Activated T-helper 2 cell treated with anti-CD3 and anti-CD28 coated beads, Interferon-gamma antibody, Interleukin-2, Interleukin-4, amounts not matched to agents 10 μg/mL and 5 μg/mL and 100 μg/mL, durations not matched to agents 14 hours and 24 hours and 36 hours (primary cell): ENCODE results near the gene METTL8. TPM values are rescaled to one million over a fixed set of nuclear protein-coding genes. Genes with fewer than 3 reads are reported as not detected.

Experiments used
- DNase-seq: peaks from one replicate; pipeline ENCODE4 v3.0.0; 2021; ENCODE audit warnings: low spot score
- H3K27ac Mint-ChIP-seq: one replicate; pipeline ENCODE4 v1.8.0; 2021; ENCODE audit warnings: mixed read lengths
- H3K27me3 Mint-ChIP-seq: one replicate; pipeline ENCODE4 v1.8.0; 2021; ENCODE audit warnings: low read depth, mixed read lengths
- H3K36me3 Mint-ChIP-seq: one replicate; pipeline ENCODE4 v1.8.0; 2021; ENCODE audit warnings: low read depth, mixed read lengths
- H3K4me1 Mint-ChIP-seq: one replicate; pipeline ENCODE4 v1.8.0; 2021; ENCODE audit warnings: low read depth, mixed read lengths
- H3K4me3 Mint-ChIP-seq: one replicate; pipeline ENCODE4 v1.8.0; 2021; ENCODE audit warnings: low read depth, mild to moderate bottlenecking, moderate library complexity, mixed read lengths
- H3K9me3 Mint-ChIP-seq: one replicate; pipeline ENCODE4 v1.8.0; 2021; ENCODE audit warnings: mixed read lengths
- intact Hi-C: fragments of 100-400 bp; cut with micrococcal nuclease; formaldehyde crosslinking; loops from one replicate; pipeline ENCODE4 v1.15.1; 2023
- total RNA-seq: library from RNA; stranded (reverse); gene quantifications from 2 replicates; pipeline ENCODE4 v1.2.3, GENCODE V29; 2022

Gene METTL8
- total RNA-seq, 1 donor from 2014 or later = 38.2 TPM

DNA sequence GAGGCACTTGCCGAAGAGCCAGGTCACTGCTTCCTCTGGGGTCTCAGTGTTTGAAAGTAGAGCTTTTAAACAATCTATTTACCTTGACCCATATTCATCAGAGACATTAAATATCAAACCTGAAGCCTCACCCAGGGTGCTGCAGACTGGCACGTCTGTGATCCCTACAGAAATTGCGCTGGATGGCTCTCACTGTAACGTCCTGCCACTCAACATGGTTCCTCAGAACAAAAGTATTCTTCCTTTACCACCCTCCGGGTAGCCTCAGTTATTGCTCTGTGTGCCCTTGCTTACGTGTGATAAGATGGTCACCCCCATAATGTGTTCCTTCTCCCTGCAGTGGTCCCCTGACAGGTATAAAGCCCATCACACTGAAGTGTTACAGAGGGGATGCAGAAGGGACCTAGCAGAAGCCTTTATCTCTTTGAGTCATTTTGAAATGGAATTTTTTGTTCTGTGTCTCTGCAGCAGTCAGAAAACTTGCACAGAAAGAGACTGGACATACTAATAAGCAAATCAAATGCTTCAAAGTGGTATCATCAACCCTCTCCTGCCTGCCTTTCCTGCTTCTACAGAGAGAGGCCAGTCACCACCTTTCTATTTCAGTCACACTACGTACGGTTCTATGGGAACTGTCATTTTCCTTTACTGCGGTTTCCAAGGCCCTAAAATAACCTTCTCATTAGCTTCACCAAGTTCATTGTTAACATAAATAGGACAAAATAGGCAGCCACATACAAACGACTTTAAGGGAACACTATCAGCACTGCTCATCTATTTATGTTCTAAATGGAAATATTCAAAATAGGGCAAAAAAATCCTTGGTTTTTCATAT lies 86.8 kb downstream of the METTL8 start:
- intact Hi-C loops = loop anchor here (1.0 to 5.0 kb wide), 4 partner anchors 20 to 70 kb away; no protein-coding TSS in a partner anchor
- H3K27me3 Mint-ChIP-seq = no peaks in the 10 kb centered on the region
- H3K4me3 Mint-ChIP-seq = no peak overlapping the region
- peaks cover 2% of the 10 kb centered on the region for H3K9me3 Mint-ChIP-seq
- no peak for DNase-seq
- H3K36me3 Mint-ChIP-seq = peaks cover 2% of the 10 kb centered on the region
- H3K4me1 Mint-ChIP-seq = peaks cover 27% of the 10 kb centered on the region
- H3K27ac Mint-ChIP-seq = peak overlapping the region; percentile 35

GRCh38 chr2:171345971-171346722 lies 87.6 kb downstream of the METTL8 start:
- Mint-ChIP-seq H3K4me3 (no peak overlapping the region), H3K27me3 (no peaks in the 10 kb centered on the region), H3K9me3 (no peaks in the 10 kb centered on the region), H3K4me1 (peaks cover 30% of the 10 kb centered on the region), H3K27ac (no peak overlapping the region), H3K36me3 (no peaks in the 10 kb centered on the region)
- intact Hi-C loops = loop anchor here (2.0 to 5.0 kb wide), 3 partner anchors 19 to 71 kb away; no protein-coding TSS in a partner anchor
- no peak for DNase-seq

GRCh38 chr2:171344182-171344581 lies 89.6 kb downstream of the METTL8 start:
- Mint-ChIP-seq H3K27me3 (no peaks in the 10 kb centered on the region), H3K36me3 (no peaks in the 10 kb centered on the region), H3K4me1 (peaks cover 29% of the 10 kb centered on the region), H3K4me3 (no peak overlapping the region), H3K27ac (no peak overlapping the region), H3K9me3 (no peaks in the 10 kb centered on the region)
- intact Hi-C loops = no loop called here
- DNase-seq = no peak

- Mint-ChIP-seq H3K9me3 (no peaks in the 10 kb centered on the region), H3K4me3 (no peak overlapping the region), H3K27ac (no peak overlapping the region), H3K27me3 (no peaks in the 10 kb centered on the region), H3K4me1 (peaks cover 28% of the 10 kb centered on the region), H3K36me3 (peaks cover 6% of the 10 kb centered on the region)
- no peak for DNase-seq
- intact Hi-C loops = no loop called here
These were observed 91.8 kb downstream of the METTL8 start for GRCh38 chr2:171342067-171342413.

- no peak for DNase-seq
- Mint-ChIP-seq H3K27ac (no peak overlapping the region), H3K4me3 (no peak overlapping the region), H3K27me3 (no peaks in the 10 kb centered on the region), H3K4me1 (peaks cover 24% of the 10 kb centered on the region), H3K9me3 (no peaks in the 10 kb centered on the region), H3K36me3 (peaks cover 9% of the 10 kb centered on the region)
- intact Hi-C loops = no loop called here
These were observed 92.3 kb downstream of the METTL8 start for GRCh38 chr2:171341394-171342066.

GRCh38 chr2:171334946-171335345 lies 98.8 kb downstream of the METTL8 start:
- Mint-ChIP-seq H3K27me3 (no peaks in the 10 kb centered on the region), H3K4me3 (no peak overlapping the region), H3K36me3 (peaks cover 26% of the 10 kb centered on the region), H3K4me1 (peaks cover 14% of the 10 kb centered on the region), H3K27ac (no peak overlapping the region), H3K9me3 (no peaks in the 10 kb centered on the region)
- no peak for DNase-seq
- intact Hi-C loops = no loop called here

- DNase-seq = no peak
- Mint-ChIP-seq H3K4me1 (peaks cover 14% of the 10 kb centered on the region), H3K27ac (no peak overlapping the region), H3K4me3 (no peak overlapping the region), H3K9me3 (no peaks in the 10 kb centered on the region), H3K27me3 (no peaks in the 10 kb centered on the region), H3K36me3 (peaks cover 30% of the 10 kb centered on the region)
- intact Hi-C loops = no loop called here
These were observed 99.6 kb downstream of the METTL8 start for GRCh38 chr2:171334171-171334570.

GRCh38 chr2:171330155-171330956 lies 103.4 kb downstream of the METTL8 start:
- H3K27ac Mint-ChIP-seq = peak overlapping the region; percentile 12
- peaks cover 31% of the 10 kb centered on the region for H3K4me1 Mint-ChIP-seq
- H3K36me3 Mint-ChIP-seq = peaks cover 38% of the 10 kb centered on the region
- DNase-seq = no peak
- intact Hi-C loops = no loop called here
- H3K27me3 Mint-ChIP-seq = no peaks in the 10 kb centered on the region
- no peaks in the 10 kb centered on the region for H3K9me3 Mint-ChIP-seq
- no peak overlapping the region for H3K4me3 Mint-ChIP-seq

GRCh38 chr2:171327043-171327496 lies 106.7 kb downstream of the METTL8 start:
- Mint-ChIP-seq H3K4me3 (peak overlapping the region; percentile 1), H3K27me3 (no peaks in the 10 kb centered on the region), H3K36me3 (peaks cover 41% of the 10 kb centered on the region), H3K27ac (peak overlapping the region; percentile 92), H3K9me3 (no peaks in the 10 kb centered on the region), H3K4me1 (peaks cover 39% of the 10 kb centered on the region)
- no peak for DNase-seq
- intact Hi-C loops = loop anchor here (2.0 kb wide), 3 partner anchors 20 to 108 kb away; partner anchors contain the start of gene DCAF17

GRCh38 chr2:171325886-171326585 lies 107.8 kb downstream of the METTL8 start:
- no peaks in the 10 kb centered on the region for H3K9me3 Mint-ChIP-seq
- H3K4me1 Mint-ChIP-seq = peaks cover 44% of the 10 kb centered on the region
- intact Hi-C loops = loop anchor here (1.0 to 2.0 kb wide), 5 partner anchors 8 to 109 kb away; partner anchors contain the start of gene DCAF17
- peak overlapping the region; percentile 92 for H3K27ac Mint-ChIP-seq
- DNase-seq = no peak
- no peaks in the 10 kb centered on the region for H3K27me3 Mint-ChIP-seq
- peak overlapping the region; percentile 54 for H3K4me3 Mint-ChIP-seq
- peaks cover 47% of the 10 kb centered on the region for H3K36me3 Mint-ChIP-seq

DNA sequence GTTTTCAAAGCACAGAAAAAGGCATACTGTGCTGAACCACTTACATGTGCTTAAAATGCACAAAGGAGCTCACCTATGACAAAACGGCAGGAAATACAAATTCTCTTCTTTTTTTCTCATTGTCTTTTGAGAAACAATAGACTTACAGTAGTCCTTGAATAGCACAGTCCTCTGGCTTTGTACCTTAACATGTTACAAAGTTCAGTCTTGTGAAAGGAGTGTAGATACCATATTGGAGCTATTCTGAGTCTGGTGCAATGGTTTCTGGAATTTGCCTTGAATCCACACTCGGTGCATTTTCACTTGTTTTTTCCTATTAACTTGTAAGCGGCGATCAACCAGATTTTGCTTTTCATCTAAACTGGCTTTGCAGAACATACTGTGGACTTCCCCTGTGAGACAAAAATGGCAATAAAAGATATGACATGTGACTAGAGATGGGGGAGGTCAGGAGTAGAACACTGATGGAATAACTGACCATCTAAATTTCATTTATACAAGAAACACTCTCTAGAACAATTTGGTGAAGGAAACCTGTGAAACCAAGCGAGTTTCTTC lies 109.7 kb downstream of the METTL8 start:
- Mint-ChIP-seq H3K27ac (peak overlapping the region; percentile 58), H3K4me1 (peaks cover 64% of the 10 kb centered on the region), H3K36me3 (peaks cover 54% of the 10 kb centered on the region), H3K4me3 (no peak overlapping the region), H3K9me3 (no peaks in the 10 kb centered on the region), H3K27me3 (no peaks in the 10 kb centered on the region)
- intact Hi-C loops = no loop called here
- no peak for DNase-seq
